ENCODE measurements around the gene PLCD1.

DNA sequence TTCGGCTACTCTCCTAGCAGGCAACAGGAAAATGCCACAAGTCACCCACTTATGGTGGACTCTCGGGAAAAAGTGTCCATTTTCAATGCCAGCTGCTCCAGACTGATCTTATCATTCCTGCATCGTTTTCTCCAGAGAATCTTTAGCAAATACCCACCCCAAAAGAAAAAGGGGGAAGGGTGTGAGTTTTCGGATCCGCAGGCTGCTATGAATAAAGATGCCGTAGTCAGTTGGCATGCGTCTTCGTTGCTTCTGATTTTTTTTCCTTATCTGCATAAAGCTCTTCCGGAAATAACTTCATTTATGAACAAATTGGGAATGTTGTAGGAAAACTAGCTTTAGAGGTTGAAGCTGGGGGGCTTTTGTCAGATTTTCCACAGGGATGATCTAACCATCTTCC is 61.2 kb downstream of the PLCD1 start:
- TF ChIP-seq, protein P1, sequence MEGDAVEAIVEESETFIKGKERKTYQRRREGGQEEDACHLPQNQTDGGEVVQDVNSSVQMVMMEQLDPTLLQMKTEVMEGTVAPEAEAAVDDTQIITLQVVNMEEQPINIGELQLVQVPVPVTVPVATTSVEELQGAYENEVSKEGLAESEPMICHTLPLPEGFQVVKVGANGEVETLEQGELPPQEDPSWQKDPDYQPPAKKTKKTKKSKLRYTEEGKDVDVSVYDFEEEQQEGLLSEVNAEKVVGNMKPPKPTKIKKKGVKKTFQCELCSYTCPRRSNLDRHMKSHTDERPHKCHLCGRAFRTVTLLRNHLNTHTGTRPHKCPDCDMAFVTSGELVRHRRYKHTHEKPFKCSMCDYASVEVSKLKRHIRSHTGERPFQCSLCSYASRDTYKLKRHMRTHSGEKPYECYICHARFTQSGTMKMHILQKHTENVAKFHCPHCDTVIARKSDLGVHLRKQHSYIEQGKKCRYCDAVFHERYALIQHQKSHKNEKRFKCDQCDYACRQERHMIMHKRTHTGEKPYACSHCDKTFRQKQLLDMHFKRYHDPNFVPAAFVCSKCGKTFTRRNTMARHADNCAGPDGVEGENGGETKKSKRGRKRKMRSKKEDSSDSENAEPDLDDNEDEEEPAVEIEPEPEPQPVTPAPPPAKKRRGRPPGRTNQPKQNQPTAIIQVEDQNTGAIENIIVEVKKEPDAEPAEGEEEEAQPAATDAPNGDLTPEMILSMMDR (conservative IDR thresholded peaks at IDR 0.05; ENCODE audit: low read depth in 2 of 2), result no peak
- no peak for TF ChIP-seq EZH2 (IDR thresholded peaks at IDR 0.05; ENCODE audit: low read depth, unreplicated experiment)
- no peak for TF ChIP-seq REST (IDR thresholded peaks at IDR 0.05; ENCODE audit: unreplicated experiment)
- TF ChIP-seq EZH2phosphoT487 (IDR thresholded peaks at IDR 0.05; ENCODE audit: unreplicated experiment), result no peak
- no peak for TF ChIP-seq STAT1 (IDR thresholded peaks at IDR 0.05; ENCODE audit: unreplicated experiment)
- no peak for TF ChIP-seq POLR2AphosphoS5 (IDR thresholded peaks at IDR 0.05; ENCODE audit: low read depth)
- TF ChIP-seq, protein P2, sequence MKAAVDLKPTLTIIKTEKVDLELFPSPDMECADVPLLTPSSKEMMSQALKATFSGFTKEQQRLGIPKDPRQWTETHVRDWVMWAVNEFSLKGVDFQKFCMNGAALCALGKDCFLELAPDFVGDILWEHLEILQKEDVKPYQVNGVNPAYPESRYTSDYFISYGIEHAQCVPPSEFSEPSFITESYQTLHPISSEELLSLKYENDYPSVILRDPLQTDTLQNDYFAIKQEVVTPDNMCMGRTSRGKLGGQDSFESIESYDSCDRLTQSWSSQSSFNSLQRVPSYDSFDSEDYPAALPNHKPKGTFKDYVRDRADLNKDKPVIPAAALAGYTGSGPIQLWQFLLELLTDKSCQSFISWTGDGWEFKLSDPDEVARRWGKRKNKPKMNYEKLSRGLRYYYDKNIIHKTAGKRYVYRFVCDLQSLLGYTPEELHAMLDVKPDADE (IDR thresholded peaks at IDR 0.05), result no peak
- TF ChIP-seq JUNB (IDR thresholded peaks at IDR 0.05; ENCODE audit: unreplicated experiment), result no peak
- no peak for TF ChIP-seq CREB1 (CRISPR knock-in tag; IDR thresholded peaks at IDR 0.05; ENCODE audit: low read depth)
